Activated CD4-positive, alpha-beta T cell treated with anti-CD3 and anti-CD28 coated beads for 1 hour (primary cell): Measurements from ENCODE around the gene CDH12.

ENCODE experiments used
- DNase-seq: peaks from one replicate; pipeline ENCODE4 v3.0.0-alpha.2; 2020

The CDH12 gene

GRCh38 chr5:21918451-21918850 lies 934.7 kb downstream of the CDH12 start:
- no peak for DNase-seq

- no peak for DNase-seq
These were observed 942.4 kb downstream of the CDH12 start for GRCh38 chr5:21910731-21911130.

- no peak for DNase-seq
These were observed 957.3 kb downstream of the CDH12 start for GRCh38 chr5:21895766-21896350.

GRCh38 chr5:21893161-21893560 lies 960.0 kb downstream of the CDH12 start:
- no peak for DNase-seq

- no peak for DNase-seq
These were observed 963.6 kb downstream of the CDH12 start for GRCh38 chr5:21889581-21889980.

GRCh38 chr5:21882074-21882745 lies 970.9 kb downstream of the CDH12 start:
- no peak for DNase-seq

- no peak for DNase-seq
These were observed 973.0 kb downstream of the CDH12 start for GRCh38 chr5:21880164-21880563.

- DNase-seq = no peak
These were observed 990.2 kb downstream of the CDH12 start for GRCh38 chr5:21862986-21863385.

GRCh38 chr5:21858441-21858840 lies 994.7 kb downstream of the CDH12 start:
- DNase-seq = no peak

GRCh38 chr5:21856987-21857386 lies 996.2 kb downstream of the CDH12 start:
- DNase-seq = no peak

- no peak for DNase-seq
These were observed 1005.8 kb downstream of the CDH12 start for GRCh38 chr5:21847300-21847699.

GRCh38 chr5:21844960-21845359 lies 1008.2 kb downstream of the CDH12 start:
- no peak for DNase-seq

GRCh38 chr5:21834863-21835262 lies 1018.3 kb downstream of the CDH12 start:
- no peak for DNase-seq

- no peak for DNase-seq
These were observed 1021.9 kb downstream of the CDH12 start for GRCh38 chr5:21831145-21831787.

- DNase-seq = no peak
These were observed 1026.3 kb downstream of the CDH12 start for GRCh38 chr5:21826884-21827283.

- DNase-seq = no peak
These were observed 1029.6 kb downstream of the CDH12 start for GRCh38 chr5:21823588-21823987.

GRCh38 chr5:21823076-21823574 lies 1030.0 kb downstream of the CDH12 start:
- DNase-seq = no peak

- no peak for DNase-seq
These were observed 1032.6 kb downstream of the CDH12 start for GRCh38 chr5:21820527-21820926.

GRCh38 chr5:21818370-21818720 lies 1034.8 kb downstream of the CDH12 start:
- DNase-seq = no peak

- DNase-seq = no peak
These were observed 1035.3 kb downstream of the CDH12 start for GRCh38 chr5:21817668-21818369.

GRCh38 chr5:21810737-21811316 lies 1042.3 kb downstream of the CDH12 start:
- no peak for DNase-seq

- no peak for DNase-seq
These were observed 1043.5 kb downstream of the CDH12 start for GRCh38 chr5:21809611-21810010.

- no peak for DNase-seq
These were observed 1045.2 kb downstream of the CDH12 start for GRCh38 chr5:21807953-21808352.
